ENCODE results near the gene MVB12B.

GRCh38 chr9:126386088-126386487 lies 59.5 kb downstream of the MVB12B start:
- TF ChIP-seq CTCF (conservative IDR thresholded peaks at IDR 0.05; ENCODE audit: low read length) (peak; percentile 73), EZH2phosphoT487 (IDR thresholded peaks at IDR 0.05; ENCODE audit: borderline replicate concordance) (no peak)

All from Loucy (cell line).